ENCODE measurements around the gene SLC35F4.
A peak's percentile ranks its signal among the peaks of the same experiment; 100 is the strongest.

Gene SLC35F4

DNA sequence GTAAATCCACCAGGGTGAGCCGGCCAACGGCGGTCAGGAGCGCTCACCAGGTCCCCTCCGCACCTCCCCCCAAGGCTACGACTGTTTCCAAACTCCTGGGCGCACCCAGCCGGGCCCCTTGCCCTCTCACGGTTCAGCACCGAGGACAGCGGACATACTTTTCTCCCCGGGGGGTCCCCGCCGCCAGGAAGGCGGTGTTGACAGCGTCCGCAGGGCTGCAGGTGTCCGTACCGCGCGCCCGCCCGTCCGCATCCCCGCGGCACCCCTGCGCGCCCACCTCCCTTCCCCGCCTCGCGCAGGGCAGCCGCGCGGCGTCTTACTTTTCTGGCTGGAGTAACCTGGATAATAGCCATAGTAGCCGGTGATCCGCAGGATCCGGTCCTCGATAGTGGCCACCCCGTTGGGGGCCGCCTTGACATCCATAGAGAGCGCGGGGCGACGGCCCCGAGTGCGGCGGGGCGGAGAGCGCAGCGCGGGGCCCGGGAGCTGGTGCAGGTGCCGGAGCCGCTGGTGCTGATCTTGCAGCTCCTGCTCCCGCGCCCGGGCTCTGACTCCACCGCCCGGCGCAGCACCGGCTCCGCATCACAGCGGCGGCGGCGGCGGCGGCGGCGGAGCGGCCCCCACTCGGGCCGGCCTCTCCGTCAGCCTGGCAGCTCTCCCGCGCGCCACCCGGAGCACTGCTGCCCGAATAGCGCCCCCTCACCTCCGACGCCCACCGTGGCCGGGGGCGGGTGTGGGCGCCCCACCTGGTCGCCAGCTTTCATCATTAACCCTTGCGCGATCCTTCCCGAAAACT lies at the start of gene SLC35F4:
SLC35F4 (minus strand) TSS at position 690 of the 796 bp plus-strand sequence.
- Histone ChIP-seq H3K9ac (no peak within 1 kb of the TSS), H3K79me2 (no peaks in the 10 kb centered on the region), H3K4me2 (ENCODE audit: low read length) (peak within 1 kb of the TSS; percentile 55), H3K4me3 (ENCODE audit: low read depth, low read length) (peak within 1 kb of the TSS; percentile 16), H3K27me3 (ENCODE audit: control insufficient read depth, insufficient read depth, low read length) (no peaks in the 10 kb centered on the region), H3K4me1 (no peaks in the 10 kb centered on the region), H3K9me3 (ENCODE audit: control insufficient read depth, low read length) (no peaks in the 10 kb centered on the region), H3K27ac (no peak within 1 kb of the TSS), H3K36me3 (ENCODE audit: control insufficient read depth, insufficient read depth, low read length) (no peaks in the 10 kb centered on the region), H2AFZ (peak within 1 kb of the TSS; percentile 50)
- TF ChIP-seq, protein P1, sequence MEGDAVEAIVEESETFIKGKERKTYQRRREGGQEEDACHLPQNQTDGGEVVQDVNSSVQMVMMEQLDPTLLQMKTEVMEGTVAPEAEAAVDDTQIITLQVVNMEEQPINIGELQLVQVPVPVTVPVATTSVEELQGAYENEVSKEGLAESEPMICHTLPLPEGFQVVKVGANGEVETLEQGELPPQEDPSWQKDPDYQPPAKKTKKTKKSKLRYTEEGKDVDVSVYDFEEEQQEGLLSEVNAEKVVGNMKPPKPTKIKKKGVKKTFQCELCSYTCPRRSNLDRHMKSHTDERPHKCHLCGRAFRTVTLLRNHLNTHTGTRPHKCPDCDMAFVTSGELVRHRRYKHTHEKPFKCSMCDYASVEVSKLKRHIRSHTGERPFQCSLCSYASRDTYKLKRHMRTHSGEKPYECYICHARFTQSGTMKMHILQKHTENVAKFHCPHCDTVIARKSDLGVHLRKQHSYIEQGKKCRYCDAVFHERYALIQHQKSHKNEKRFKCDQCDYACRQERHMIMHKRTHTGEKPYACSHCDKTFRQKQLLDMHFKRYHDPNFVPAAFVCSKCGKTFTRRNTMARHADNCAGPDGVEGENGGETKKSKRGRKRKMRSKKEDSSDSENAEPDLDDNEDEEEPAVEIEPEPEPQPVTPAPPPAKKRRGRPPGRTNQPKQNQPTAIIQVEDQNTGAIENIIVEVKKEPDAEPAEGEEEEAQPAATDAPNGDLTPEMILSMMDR (IDR thresholded peaks at IDR 0.05) = no peak

DNA sequence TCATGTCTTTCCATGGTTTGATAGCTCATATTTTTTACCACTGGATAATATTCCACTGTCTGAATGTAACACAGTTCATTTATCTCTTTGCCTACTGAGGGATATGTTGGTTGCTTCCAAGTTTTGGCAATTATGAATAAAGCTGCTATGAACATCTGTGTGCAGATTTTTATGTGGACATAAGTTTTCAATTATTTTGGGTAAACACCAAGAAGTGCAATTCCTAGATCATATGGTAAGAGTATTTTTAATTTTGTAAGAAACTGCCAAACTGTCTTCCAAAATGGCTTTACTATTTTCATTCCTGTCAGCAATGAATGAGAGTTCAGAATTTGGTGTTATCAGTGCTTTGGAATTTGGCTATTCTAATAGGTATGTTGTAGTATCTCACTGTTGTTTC lies 43.7 kb upstream of the SLC35F4 start:
- no peak overlapping the region for H2AFZ ChIP-seq
- no peaks in the 10 kb centered on the region for H3K9me3 ChIP-seq (ENCODE audit: control insufficient read depth, low read length)
- H3K36me3 ChIP-seq (ENCODE audit: control insufficient read depth, insufficient read depth, low read length) = no peaks in the 10 kb centered on the region
- no peaks in the 10 kb centered on the region for H3K79me2 ChIP-seq
- H3K9ac ChIP-seq = no peak overlapping the region
- no peak overlapping the region for H3K4me2 ChIP-seq (ENCODE audit: low read length)
- H3K27me3 ChIP-seq (ENCODE audit: control insufficient read depth, insufficient read depth, low read length) = no peaks in the 10 kb centered on the region
- no peak overlapping the region for H3K4me3 ChIP-seq (ENCODE audit: low read depth, low read length)
- TF ChIP-seq, protein P1 (IDR thresholded peaks at IDR 0.05) = no peak
- H3K27ac ChIP-seq = no peak overlapping the region
- H3K4me1 ChIP-seq = no peaks in the 10 kb centered on the region

- no peaks in the 10 kb centered on the region for H3K9me3 ChIP-seq (ENCODE audit: control insufficient read depth, low read length)
- H3K4me1 ChIP-seq = no peaks in the 10 kb centered on the region
- no peaks in the 10 kb centered on the region for H3K79me2 ChIP-seq
- no peak overlapping the region for H3K4me2 ChIP-seq (ENCODE audit: low read length)
- no peak overlapping the region for H3K9ac ChIP-seq
- H2AFZ ChIP-seq = no peak overlapping the region
- H3K4me3 ChIP-seq (ENCODE audit: low read depth, low read length) = no peak overlapping the region
- no peaks in the 10 kb centered on the region for H3K27me3 ChIP-seq (ENCODE audit: control insufficient read depth, insufficient read depth, low read length)
- TF ChIP-seq, protein P1 (IDR thresholded peaks at IDR 0.05) = no peak
- H3K36me3 ChIP-seq (ENCODE audit: control insufficient read depth, insufficient read depth, low read length) = no peaks in the 10 kb centered on the region
- H3K27ac ChIP-seq = no peak overlapping the region
Measured at GRCh38 chr14:57903954-57904353, 38.1 kb upstream of the SLC35F4 start.

- Histone ChIP-seq H3K4me3 (ENCODE audit: low read depth, low read length) (no peak overlapping the region), H3K27me3 (ENCODE audit: control insufficient read depth, insufficient read depth, low read length) (no peaks in the 10 kb centered on the region), H3K9me3 (ENCODE audit: control insufficient read depth, low read length) (no peaks in the 10 kb centered on the region), H3K27ac (no peak overlapping the region), H2AFZ (no peak overlapping the region), H3K79me2 (no peaks in the 10 kb centered on the region), H3K4me1 (no peaks in the 10 kb centered on the region), H3K36me3 (ENCODE audit: control insufficient read depth, insufficient read depth, low read length) (no peaks in the 10 kb centered on the region), H3K4me2 (ENCODE audit: low read length) (no peak overlapping the region), H3K9ac (no peak overlapping the region)
- TF ChIP-seq, protein P1 (IDR thresholded peaks at IDR 0.05) = no peak
Measured at GRCh38 chr14:57898837-57899572, 33.1 kb upstream of the SLC35F4 start.

Measured in parathyroid adenoma (tissue), 2 donors.